SH-SY5Y (cell line): ENCODE measurements around the gene IRAK3.

Experiments
- GATA2 ChIP-seq: IDR thresholded peaks from 2 replicates; pipeline ENCODE4 v1.6.1; 2011; ENCODE audit warnings: mild to moderate bottlenecking, low read depth, low read length
- GATA3 ChIP-seq: IDR thresholded peaks from 2 replicates; pipeline ENCODE4 v1.6.1; 2011; ENCODE audit warnings: low read depth, mild to moderate bottlenecking, low read length, moderate library complexity

DNA sequence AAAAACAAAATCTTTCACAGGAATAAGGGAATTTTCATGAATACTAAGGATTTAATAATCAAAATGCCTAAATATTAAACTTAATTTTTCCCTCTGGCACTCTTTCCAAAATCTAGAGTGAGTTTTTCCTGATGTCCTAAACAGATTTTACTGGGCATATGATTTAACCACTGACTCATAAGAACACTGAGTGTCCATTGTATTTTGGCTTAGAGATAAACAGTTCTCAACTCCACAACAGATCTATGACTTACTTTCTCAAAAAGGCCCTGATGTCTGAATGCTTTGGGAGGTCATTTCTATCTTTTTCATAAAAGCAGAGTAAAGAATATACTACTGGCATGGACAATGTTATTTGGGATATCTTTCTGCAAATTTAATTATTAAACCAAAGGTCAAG is 34.2 kb upstream of the IRAK3 start:
- no peak for TF ChIP-seq GATA2
- TF ChIP-seq GATA3: no peak
